HG03571 (cell line): ENCODE measurements around the gene SCP2D1.

Source experiments
- ATAC-seq: cut with Tn5 transposase; IDR thresholded peaks from one replicate; pipeline ENCODE4 v1.9.1; 2021; ENCODE audit not compliant: unreplicated experiment

The SCP2D1 gene

DNA sequence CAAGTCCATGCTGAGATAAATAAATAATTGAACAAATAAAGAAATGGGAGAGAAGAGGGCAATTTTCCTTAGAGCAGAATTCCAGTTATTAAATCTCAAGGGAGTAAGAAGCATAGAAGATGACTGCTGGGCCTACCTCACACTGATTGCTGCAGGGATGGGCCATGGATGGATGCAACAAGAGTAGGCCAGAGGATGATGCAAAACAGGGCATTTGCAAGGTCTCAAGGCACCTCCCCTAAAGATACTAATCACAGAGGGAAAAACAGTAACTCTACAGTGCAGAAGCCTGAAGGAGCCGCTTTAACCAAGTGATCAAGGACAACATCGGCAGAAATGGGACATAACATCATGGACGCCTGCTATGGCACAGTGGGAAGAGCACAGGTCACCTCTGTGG lies 1.7 kb upstream of the SCP2D1 start:
- no peak for ATAC-seq

DNA sequence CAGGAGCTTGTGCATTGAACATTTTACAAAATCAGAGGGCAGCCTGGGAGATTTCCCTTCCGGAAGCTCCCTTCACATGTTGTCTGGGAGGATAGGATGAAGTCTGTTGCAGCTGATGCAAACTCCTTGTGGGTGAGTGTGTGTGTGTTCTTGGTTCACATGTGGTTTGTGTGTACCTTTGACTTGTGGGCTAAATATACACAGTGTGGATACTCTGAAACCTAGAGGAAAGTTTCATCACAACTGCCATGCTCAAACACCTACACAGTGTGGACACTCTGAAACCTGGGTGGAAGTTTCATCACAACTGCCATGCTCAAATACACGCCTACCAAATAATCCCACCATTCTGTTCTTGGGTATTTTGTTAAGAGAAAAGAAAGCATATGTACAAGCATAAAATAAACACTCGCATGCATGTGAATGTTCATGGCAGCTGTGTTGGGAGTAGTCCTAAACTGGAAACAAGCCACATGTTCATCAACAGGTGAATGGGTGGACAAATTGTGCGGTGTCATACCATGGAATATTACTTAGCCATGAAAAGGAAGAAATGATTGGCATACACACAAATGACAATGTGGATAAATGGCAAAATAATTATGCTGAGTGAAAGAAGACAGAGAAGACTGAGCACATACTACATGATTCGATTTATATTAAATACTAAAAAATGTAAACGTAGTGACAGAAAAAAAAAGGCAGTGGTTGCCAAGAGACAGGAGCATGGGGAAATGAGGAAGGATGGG lies 1.8 kb downstream of the SCP2D1 start:
- no peak for ATAC-seq

DNA sequence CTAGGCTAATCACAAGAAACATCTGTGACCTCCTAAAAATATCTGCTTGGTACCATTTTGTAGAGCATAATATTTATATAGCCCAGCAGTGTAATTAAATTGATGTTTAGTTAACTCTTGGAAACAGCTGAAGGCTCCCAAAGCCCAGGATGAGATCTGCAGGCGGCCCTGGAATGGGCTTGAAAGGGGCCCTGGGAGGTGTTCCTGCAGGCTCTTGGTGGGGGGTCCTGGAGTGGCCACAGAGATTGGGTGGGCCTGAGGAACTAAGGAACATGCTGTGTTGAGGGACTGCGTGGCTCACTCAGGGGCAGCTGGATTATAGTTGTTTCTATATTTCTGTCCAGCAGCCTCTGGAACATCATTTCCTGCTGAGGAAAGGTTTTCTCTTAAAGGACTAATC lies 9.2 kb downstream of the SCP2D1 start:
- no peak for ATAC-seq

DNA sequence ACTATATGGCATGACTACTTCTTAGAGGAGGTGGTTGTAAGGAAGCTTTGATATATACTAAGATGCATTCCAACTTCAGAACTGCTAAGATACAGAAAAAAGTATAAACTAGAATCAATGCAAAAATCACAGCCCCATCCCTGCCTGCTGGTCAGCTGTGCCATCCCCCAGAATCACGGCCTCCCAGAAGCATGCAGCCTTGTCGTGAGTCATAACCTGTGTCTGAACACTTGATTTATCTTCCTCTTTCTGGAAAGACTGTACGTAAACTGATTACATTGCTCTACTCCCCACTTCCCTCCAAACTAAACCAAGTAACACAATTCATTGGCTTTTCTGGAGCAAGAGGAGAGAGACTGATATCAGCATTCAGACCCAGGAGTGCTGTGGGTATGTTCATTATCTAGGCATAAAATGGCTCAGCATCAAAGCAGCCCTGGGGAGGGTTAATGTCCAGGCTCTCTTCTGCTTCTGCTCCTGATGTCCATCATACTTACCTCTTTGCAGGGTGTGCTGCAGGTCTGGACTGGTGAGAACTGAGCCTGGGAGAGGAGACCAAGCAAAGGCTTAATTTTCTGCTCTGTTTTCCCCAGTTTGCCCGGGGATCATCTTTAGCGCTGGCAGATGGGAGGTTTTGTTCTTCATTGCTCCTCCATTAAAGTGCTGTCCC lies 18.4 kb downstream of the SCP2D1 start:
- ATAC-seq = no peak

DNA sequence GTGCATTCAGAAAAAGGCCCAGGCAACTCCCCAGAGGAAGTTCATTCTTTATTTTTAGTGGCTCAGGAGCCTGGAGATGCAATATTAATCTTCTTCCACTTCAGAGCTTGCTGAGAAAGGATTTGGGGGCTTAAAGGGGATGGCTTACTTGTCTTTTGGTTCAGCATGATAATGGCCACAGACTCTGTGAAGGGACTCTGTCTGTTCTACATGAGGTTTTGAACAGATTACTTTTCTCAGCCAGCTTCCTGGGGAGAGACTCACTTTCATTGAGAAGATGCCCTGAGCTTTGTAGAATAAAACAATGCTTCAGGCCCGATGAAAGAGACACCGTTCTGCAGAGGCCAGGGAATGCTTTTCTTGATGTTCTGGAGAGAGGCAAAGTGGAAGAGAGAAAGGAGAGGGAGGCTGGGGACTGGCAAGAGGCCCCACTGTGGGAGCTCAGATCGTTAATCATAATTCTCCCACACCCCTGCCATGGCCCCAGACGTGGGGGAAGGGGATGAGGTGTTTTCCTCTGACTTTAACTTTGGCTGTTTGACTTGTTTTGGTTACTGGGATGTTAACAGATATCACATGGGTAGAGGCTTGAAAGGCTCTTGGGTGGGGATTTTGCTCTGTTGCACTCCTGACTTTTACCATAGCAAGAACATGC lies 19.1 kb downstream of the SCP2D1 start:
- no peak for ATAC-seq

DNA sequence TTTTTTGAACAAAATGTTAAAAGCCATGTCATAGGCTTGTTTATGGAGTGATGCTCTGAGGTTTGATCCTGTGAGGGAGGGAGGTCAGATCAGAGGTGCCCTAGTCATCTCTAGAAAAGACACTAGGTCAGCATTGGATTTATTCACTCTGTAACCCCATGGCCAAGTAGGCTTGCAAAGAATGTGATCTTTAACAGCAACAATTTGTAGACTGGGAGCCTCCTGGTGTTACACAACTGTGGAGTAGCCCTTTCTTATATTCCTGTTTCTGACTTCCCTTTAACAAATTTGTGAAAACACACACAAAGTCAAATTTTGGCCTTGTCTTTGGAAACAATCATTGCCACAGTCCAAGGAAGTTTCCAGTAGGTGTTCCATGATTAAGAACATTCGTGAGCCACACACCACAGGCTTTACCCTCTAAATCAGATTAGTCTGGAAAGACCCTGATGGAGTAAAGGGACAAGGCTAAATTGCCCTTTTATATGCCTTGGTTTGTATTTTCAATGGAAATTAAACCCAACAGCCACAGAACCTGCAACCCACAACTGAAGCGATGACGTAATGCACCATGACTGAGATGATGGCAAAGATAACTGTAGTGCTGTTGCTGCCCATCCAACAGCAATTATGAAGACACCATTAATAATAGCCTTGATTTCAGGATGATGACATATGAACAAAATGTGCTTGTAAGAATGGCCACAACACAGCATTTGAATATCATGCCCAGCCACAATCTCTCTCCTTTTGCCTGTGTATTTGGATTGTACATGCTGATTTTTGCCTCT lies 22.1 kb downstream of the SCP2D1 start:
- no peak for ATAC-seq

DNA sequence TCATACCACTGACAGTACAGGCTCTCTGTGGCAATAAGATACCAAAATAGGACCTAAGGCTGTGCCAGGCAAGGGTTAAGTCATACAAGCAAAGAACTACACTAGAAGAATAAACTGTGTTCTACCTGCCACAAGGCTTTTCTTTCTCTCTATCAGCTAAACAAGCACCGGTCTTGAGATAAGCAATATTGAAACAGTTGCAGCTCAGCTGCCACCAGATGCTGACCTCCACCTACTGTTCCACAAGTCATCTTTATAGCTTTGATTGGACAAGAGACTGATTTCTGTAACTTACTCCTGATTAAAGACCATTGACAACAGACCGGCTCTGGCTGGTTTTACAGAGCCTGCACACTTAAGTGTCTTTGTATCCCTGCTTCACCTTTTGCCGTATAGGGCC lies 24.1 kb downstream of the SCP2D1 start:
- ATAC-seq = no peak

DNA sequence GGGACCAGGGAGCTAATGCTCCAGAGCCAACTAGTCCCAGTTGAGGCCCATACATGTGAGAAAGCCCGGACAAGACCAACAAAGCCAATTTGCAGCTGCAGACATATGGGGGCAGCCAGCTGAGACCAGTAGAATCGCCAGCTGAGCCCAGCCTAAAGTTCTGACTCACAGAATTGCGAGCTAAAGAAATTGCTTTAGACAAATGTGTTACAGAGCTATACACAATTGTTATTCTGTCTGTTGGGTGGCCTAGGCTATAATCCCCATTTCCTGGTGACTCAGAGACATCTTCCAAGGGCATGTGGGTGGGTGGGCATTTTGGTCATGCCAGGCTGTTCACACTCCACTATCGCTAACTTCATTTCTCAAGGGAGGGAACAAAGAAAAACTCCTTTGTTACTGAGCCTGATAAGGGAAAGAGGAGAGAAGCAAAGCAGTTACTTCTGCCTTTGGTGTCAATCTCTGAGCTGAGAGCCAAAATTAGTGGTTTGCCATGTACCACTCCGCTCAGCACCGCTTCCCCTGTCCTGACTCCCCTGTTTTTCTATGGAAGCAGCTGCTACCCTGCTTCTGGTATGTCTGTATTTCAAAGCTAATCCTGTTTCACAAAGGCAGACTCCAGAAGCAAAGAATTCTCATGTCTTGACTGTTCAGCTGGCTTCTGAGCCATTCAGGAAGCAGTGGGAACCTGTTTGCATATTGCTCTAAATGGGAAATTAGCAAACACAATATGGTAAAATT lies 26.1 kb downstream of the SCP2D1 start:
- ATAC-seq = no peak

DNA sequence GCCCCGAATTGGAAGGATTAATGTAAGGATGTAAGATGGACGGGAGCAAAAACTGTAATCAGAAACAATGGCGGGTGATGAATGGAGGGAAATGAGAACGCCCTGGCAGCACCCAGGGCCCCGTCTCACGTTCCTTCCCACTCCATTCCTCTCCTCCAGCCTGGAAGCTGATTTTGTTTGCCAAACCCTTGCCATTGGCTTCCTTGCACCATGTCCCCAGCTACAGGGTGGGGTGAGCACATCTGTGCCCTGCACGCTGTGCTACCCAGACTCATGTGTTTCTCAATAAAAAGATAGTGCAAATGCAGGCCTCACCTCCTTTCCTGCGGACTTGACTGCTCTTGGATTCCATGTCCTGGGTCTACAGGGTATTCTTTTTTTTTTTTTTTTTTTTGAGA lies 26.7 kb downstream of the SCP2D1 start:
- no peak for ATAC-seq

DNA sequence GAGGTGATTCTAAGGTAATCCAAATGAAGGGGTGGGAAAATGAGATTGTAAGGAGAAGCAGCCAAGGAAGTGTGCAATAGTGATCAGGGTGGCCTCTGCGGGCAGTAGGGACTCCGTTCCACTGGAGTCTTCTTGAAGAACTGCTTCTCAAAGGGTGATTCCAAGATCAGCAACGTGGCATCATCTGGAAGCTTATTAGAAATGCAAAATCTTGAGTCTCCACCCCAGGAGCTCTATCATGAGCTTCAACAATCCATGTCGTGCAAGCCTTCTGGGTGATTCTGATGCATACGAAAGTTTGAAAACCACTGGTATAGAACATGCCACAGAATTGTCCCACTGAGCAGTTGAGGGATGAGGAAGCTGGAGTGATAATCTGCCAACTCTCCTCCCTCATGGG lies 31.4 kb downstream of the SCP2D1 start:
- ATAC-seq = no peak

DNA sequence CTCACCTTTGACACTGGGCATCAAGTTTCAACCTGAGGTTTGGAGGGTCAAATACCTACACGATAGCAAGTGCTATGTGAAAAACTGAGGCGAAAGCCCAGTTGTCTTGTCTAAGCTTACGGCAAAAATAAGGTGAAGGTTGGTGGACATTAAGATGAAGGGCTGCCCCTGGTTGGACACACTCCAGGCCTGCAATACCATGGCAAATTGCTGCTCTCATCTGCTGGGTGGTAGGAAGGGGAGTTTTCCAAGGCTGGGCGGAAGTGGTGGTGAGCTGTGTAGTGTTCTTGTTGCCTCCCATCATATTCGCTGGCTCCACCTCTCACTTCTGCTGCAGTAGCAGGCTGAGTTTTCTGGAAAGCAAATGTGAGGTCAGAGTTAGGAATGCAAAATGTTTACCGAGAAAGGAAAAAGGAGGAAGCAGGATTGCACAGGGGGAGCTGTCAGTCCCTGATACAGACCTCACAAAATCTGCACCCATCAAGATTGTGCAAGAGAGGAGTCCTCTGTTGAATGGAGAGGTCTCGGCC lies 33.7 kb downstream of the SCP2D1 start:
- no peak for ATAC-seq

DNA sequence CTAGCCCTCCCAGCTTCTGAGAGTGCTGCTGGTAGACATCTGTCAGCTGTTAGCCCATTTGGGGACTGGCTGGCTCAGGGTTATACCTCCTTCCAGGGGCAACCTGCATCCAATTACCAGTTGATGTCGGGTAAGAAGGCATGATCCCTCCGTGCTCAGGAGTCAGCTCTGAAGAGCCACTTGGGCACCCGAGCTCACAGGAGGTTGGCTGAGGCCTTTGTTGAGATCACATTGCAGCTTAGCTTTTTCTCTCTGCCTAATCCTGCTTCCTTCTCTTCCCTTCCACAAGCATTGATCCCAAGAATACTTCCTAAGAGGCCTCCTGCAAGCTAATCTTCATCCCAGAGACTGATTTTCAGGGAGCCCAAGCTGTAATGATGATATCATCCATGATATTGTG lies 35.5 kb downstream of the SCP2D1 start:
- ATAC-seq = no peak

DNA sequence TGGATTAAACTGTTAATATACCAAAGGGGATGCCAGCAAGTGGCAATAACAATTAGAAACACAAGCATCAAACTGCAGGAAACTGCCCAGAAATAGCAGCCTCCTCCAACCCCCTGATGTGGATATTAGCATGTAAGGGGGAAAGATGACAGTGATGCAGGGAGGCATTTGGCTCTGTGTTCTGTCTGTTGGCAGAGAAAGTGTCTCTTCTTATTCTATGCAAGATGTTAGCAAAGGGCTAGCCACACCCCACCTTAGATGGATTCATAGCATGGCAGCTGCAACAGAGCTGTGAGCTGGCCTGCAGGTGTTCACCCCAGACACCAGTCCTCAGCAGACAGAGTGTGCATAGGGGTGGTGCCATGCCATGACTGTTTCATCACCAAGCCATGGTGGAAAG lies 38.0 kb downstream of the SCP2D1 start:
- no peak for ATAC-seq

DNA sequence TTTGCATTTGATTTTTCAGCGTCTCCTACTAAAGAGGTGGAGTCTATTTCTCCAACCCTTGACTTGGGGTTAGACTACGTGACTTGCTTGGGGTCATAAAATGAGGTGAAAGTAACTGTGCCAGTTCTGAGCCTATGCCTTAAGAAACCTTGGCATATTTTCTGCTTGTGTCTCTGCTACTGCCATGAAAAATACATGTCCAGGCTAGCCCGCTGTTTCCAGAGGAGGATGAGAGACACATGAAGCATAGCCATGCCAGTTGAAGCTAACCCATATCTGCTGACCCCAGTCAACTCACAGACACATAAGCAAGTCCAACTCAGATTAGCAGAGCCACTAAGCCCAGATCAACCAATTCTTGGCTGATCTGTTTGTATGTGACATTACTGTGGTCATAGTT lies 38.7 kb downstream of the SCP2D1 start:
- ATAC-seq = no peak

DNA sequence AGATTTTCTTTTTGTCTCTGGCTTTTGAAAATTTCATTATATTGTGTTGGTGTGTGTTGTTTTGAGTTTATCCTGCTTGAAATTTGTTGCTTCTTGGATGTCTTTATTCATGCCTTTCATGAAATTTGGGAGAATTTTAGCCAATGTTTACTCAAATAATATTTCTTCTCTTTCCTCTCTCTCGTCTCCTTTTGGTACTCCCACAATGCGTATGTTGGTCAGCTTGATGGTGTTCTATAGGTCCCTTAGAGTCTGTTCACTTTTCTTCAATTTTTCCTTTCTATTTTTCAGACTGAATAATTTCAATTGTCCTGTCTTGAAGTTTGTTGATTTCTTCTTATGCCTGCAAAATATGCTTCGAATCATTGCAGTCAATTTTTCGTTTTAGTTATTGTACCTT lies 39.6 kb downstream of the SCP2D1 start:
- no peak for ATAC-seq

DNA sequence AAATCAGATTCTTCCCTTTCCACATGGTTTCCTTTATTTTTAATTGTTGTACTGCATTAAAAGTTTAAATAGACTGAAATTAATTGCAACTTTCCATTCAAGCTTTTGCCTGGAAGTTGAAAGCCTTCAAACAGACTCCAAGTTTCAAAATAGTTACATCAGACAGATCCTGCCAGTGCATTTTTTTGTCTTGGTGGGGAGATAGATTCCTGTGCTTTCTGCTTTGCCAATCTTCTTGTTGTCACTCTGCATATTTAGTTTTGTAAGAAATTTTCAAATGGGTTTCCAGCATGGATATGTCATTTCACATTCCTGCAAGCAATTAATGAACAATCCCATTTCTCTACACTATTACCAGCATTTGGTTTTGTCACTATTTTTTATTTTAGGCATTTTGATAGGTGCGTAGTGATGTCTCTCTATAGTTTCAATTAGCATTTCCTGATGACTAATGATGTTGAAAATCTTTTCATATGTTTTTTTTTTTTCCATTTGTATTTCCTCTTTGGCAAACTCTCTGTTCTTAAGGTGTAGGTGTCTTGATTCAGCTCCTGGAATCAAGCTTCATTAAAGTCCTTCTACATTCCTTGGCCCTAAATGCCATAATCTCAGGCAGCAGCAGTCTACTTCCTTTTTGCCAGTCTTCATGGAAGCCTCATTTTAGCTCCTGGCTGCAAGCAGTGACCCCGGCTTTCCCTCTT lies 40.5 kb downstream of the SCP2D1 start:
- no peak for ATAC-seq

DNA sequence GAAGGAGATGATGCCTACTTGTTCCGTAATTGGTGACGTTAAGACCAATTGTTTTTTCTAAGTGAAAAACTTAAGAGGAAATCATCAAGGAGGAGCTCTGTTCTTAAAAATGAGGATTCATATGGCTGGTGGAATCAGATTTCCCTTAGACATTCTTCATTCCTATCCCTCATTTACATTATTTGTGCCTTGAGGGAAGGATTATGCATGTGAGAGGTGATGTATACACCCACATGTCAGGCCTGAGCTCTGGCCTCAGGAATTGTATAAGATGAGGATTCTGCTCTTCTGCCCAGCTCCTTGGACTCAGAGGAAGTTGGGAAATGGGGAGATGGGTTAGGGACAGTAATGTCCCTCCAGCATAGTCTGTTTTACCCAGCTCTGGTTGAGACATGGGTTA lies 42.3 kb downstream of the SCP2D1 start:
- no peak for ATAC-seq

DNA sequence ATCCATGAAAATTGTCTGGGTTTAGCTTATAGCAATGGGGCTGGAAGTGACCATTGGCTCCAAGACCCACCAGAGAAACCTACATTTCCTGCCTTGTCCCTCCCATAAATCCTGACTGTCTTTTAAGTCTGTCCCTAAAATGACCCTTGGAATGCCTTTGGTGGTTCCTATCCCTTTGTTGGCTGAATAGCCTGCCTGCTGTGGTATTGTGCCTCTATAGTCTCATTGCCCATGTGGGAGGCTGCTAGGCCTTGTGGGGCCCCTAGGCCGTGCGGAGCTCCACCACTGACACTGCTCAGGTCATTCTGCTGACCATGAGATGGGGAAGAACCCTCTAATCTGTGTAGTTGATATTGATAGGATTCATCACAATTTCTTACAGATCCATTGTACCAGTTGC lies 43.3 kb downstream of the SCP2D1 start:
- no peak for ATAC-seq

DNA sequence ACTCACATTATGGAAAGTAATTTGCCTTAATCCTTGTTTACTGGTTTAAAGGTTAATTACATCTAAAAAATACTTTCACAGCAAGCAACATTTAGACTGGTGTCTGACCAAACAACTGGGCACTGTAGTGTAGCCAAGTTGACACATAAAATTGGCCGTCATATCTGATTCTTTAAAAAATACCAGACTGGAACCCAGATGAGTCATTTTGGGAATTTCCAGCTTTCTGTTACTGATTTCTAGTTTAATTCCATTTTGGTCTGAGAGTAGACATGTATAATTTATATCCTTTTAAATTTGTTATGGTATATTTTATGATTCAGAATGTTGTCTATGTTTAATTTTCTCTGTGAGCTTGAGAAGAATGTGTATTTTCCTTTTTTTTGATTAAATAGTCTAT lies 44.1 kb downstream of the SCP2D1 start:
- no peak for ATAC-seq

DNA sequence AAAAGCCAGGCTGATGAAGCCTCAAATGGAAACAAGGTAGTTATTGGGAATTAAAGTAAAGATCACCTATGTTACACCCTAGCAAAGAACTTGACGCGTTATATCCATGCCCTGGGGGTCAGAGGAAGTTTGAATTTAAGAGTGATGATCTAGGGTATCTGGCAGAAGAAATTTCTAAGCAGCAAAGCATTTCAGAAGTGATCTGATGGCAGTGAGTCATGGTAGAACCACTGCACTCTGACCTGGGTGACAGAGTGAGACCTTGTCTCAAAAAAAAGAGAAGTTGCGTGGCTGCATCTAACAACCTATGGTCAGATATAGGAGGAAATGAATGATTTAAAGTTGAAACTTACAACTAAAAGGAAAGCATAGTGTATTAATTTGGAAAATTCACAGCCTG lies 45.2 kb downstream of the SCP2D1 start:
- ATAC-seq = no peak
